Stimulated activated CD8-positive, alpha-beta memory T cell treated with anti-CD3 and anti-CD28 coated beads, Interleukin-4, amount 100 ng/mL, for 1 hour (primary cell): Measurements from ENCODE around the gene SNRNP200.
"Not testable (repeated sequence)": the region's sequence is repeated elsewhere in the genome, so short reads cannot be mapped to it uniquely, and the experiment has no call there.

Experiments used
- DNase-seq, 2 donors: peaks; one replicate each; pipeline ENCODE4 v3.0.0-alpha.2; 2020; ENCODE audit warnings: low read depth in 2 of 2, low spot score in 1 of 2

The SNRNP200 gene

DNA sequence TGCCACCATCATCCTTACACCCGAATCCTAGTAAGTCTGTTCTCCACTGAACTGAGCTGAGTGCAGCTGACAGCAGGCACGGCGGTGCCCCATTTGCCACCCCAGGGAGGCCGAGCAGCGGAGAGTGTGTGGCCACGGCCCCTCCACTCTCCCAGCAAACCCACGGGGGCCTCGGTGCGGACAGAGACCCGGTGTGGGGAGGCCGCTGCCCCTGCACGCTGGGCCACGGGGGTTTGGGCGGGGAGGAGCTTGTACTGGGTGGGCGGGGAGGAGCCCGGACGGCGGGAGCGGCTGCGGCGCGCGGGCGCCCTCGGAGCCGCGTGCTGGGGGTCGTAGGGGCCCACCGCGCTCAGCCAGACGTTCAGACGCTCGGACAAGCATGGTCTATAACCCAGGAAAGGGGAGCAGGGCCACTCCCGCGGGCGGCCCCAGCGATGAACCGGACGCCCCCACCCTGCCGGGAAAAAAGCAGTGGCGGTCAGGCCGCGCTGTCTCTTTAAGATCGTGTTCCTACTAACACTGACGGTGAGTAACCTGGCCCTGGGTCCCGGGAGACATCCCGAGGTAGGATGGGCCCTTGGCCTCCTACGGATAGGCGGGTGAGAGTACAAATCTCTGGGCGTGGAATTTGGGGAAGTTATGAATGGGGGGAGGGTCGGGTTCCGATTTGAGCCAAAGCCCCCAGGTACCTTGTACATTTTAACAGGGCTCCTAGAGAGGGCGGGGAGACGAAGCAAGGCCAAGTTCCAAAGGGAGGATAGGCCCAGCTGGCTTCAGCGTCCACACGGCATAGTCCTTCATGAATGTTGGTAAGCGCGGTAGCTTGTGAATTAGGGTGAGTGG lies 19.9 kb upstream of the SNRNP200 start, which contains the start of gene ITPRIPL1:
ITPRIPL1 (plus strand) TSS at position 277 of the 843 bp plus-strand sequence; CDS start at position 800, 523 bp downstream.
- DNase-seq = no peak

DNA sequence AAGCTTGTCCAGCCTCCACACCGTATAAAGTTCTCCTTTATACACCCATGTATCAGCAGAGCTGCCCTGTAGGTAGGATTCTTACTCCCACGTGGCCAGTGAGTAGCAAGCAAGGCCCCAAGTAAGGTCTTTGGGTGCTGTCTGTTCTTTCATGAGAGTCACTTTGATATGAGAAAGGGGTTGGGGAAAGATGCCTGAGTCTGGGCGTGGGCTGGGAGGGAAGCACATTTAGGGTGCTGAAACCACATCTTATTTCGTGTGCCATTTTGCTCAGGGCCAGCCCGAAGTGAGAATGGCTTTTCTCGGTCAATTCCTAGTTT lies 19.3 kb upstream of the SNRNP200 start:
- DNase-seq = no peak

DNA sequence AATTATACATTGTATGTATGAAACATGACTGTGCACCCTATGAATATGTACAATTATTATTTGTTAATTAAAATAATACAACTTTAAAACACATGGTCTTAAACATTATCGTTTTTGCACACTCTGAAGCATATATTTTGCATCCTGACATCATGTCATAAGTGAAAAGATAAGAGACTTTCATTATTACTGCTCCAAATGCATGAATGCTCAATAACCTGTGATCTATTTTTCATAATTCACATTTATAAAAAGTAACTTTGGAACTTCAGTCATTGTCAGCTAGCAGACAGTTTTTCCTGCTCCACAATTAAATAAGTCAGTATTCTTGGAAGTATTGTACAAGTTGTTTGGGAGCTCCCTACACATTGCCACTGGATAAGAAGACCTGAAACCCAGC lies 18.5 kb upstream of the SNRNP200 start:
- no peak for DNase-seq

DNA sequence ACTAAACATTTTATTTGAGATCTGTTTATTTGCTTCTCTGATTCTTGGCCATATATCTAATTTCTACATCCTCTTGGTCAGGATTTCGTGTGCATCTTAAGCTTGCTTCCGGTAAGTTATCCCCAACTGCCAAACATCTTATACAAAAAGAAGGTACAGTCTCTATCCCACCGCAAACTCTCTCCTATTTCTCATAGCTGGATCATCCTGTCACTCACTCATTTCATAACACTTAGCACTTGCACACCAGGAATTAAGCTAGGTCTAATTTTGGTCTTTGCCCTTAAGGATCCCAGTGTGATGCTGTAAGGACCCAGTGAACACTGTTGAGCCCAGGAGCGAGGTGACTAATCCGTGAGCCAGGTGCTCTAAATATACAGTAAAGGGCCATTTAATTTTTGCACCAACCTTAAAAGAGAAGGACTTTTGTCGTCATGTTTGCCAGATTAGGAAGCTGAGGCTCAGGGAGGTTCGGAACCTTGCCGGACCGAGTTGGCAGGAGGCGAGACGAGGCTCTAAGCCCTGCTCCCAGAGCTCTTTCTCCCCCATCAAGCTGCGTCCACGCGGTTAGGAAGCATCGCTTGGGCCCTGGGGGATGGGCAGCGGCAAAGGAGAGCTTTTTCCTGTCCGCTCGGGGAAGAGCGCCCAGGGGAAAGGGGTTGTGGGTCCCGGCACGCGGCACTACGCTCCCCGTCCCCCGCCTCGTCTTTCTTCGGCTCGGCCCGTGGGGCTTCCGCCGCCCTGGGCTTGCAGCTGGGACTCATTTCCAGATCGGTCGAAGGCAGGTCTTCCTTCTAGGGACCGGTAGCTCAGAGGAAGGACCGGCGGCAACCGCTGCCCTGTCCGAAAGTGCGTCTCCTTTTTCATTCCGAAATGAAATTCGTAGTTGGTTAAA lies 15.6 kb upstream of the SNRNP200 start:
- no peak for DNase-seq

DNA sequence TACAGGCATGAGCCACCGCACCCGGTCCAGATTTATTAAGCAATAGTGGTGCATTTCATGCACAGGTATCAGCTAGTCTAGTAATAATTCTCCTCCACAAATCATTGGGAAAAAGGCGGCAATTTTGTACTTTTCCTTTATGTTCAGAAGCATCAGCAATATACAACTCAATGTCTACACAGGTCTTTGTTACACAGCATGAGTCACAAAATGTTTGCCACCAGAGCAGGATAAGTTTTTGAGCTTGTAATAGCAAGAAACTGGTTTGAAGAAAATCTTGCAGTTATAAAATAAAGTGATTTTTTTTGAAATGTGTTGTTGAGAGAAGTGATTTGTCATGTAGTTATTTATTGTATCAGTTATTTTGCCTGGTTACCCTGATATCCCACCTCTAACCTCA lies 15.0 kb upstream of the SNRNP200 start:
- no peak for DNase-seq

DNA sequence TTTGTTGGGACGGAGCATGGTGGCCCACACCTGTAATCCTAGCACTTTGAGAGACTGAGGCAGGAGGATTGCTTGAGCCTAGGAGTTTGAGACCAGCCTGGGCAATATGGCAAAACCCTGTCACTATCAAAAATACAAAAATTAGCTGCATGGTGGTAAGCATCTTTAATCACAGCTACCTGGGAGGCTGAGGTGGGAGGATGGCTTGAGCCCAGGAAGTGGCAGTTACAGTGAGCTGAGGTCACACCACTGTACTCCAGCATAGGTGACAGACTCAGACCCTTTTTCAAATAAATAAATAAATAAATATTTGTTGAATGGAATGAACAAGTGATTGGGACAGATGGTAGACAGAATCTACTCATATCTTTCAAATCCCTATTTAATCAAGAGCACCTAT lies 14.1 kb upstream of the SNRNP200 start:
- DNase-seq = no peak

DNA sequence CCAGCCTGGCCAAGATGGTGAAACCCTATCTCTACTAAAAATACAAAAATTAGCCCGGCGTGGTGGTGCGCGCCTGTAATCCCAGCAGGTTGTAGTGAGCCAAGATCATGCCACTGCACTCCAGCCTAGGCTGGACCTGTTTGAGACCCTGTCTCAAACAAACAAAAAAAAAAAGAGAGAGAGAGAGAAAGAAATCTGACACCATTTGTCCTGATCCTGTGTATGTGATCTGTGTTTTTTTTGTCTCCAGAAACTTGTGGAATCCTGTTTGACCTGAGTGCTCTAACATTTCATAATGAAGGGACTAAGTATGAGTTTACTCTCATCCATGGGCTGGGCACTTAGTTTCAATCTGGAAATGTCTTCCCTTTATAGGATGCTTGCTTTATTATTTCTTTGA lies 13.4 kb upstream of the SNRNP200 start:
- no peak for DNase-seq

DNA sequence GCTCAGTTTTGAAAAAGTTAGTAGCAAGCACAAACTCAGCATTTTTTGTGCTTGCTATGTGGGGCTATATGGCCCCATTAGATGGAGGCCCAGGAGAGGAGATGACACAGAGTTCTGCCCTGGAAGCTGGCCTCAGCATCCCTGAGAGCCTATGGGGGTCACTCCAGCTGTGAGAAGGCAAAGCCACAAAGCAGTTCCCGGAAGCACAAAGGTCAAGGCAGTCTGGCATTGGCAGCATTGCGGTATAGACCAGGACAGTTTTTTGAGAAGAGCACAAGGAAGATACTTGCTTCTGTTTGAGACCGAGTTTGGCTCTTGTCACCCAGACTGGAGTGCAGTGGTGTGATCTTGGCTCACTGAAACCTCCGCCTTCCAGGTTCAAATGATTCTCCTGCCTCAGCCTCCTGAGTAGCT lies 12.2 kb upstream of the SNRNP200 start:
- DNase-seq = no peak

DNA sequence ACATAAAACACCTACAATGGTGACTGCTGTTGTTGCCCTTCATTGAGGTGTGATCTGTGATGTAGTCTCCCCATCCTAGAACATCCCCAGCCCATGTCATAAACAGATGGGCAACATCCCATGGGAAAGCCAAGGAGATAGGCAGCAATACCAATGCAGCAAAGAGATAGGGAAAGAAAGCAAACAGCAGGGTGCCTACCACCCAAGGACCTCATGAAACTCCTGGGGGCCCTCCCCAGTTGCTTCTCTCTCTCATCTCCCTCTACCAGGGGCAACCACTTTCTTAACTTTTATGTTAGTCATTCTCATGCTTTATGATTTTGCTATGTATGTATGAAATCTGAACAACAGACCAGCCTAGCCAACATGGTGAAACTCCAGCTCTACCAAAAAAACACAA lies 11.7 kb upstream of the SNRNP200 start:
- DNase-seq = no peak

DNA sequence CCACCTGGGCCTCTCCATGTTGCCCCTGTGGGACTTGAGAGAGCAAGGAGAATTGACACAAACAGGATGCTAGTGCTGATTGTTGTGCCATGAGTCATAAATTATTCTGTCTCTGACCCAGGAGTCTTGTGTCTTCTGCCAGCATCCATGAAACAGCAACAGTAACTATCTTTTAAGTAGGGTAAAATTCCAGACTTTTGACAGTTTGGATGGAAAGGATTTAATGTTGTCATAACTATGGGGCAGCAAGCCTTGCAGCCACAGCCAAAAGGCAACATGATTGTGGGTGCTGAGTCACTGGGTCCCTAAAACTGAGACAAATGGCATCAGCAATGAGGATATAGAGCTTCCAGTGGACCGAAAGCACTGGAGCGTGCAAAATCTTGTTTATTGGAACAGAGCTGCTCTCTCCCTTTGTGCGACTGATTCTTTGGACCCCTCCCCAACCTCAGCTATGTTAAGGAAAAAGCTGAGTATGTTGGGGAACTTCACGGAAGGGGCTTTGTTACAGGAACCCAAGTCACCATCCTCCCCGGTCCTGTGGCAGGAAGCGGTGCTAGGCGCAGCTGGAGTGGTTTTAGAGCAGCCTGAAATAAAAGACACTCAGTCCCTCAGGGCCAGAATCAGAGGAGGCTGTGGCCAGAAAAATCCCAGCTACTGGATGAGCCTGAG lies 10.2 kb upstream of the SNRNP200 start:
- DNase-seq = no peak

DNA sequence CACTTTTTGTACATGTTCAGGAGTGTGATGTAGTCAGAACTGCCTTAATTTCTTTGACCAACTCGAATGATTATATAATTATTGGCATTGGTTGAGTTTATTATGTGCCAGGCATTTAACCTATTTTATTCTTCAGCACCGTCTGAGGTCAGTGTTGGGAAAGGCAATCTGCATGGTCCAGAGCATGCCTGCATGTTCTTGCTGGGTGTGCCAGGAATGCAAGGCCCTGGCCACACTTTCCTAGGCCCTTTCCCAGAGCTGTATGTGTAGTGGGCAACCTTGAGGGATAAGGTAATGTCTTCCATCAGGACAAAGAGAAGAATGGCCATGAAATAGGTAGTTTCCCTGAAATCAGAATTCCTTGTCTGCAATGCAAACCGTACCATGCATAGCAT lies 9.7 kb upstream of the SNRNP200 start:
- no peak for DNase-seq

DNA sequence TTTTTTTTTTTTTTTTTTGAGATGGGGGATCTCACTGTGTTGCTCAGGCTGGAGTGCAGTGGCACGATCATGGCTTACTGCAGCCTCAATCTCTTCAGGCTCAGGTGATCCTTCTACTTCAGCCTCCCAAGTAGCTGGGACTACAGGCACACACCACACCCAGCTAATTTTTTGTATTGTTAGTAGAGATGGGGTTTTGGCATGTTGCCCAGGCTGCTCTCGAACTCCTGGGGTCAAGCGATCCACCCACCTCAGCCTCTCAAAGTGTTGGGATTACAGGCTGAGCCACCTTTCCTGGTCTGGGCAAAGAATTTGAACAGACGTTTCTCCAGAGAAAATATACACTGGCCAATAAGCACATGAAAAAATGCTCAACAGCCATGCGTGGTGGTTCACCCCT lies 2.9 kb upstream of the SNRNP200 start:
- DNase-seq = no peak

DNA sequence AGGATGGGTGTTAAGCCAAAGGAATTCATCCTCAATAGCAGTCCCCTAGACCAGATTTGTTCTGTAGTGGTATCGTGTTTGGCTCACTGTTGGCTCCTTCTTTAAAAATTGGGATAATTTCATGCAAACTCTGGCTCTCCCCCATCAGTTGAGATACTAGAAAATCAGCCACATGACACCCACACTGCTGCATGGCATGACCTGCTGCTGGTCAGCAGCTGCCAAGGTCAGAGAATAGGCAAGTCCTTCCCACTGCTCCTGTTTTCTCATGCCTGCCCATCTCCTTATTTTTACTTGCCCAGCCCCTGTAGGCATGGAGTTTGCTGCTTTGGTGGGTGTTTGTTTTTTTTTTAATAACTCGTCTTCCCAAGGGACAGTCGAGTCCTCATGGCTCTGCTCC lies 1.0 kb upstream of the SNRNP200 start:
- no peak for DNase-seq

DNA sequence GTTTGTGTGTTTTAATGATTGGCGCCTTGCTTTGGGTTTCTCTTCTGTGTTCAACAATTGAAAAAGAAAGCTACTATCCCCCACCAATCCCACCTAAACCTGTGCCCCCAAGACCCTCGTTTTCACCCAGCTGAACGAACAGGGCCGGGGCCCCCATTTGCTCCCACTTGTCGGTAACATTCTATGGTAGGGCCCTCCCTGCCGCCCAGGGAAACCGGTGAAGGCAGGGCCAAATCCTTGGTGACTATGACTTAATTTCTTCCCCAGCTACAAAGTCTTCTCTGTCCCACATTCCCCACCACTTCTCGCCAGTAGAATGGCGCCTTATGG lies 598 bp upstream of the SNRNP200 start:
- DNase-seq = no peak

DNA sequence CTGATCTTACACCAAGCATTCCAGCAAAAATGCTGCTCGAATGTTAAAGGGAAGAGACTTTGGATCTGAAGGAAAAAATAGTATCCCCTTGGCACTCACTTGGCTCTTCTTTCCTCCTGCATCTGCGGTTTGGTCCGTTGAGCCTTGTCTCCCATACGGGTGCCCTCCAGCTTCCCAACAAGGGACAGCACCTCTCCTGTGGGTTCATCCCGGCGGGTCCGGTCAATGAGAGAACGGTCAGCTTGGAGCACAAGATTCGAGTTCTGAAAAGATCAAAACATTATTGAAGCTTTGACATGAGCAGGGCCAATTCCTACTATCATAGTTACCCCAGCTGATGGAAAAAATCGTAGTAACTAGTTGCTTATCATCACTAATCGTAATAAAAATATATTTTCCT lies 740 bp downstream of the SNRNP200 start:
- DNase-seq = no peak

DNA sequence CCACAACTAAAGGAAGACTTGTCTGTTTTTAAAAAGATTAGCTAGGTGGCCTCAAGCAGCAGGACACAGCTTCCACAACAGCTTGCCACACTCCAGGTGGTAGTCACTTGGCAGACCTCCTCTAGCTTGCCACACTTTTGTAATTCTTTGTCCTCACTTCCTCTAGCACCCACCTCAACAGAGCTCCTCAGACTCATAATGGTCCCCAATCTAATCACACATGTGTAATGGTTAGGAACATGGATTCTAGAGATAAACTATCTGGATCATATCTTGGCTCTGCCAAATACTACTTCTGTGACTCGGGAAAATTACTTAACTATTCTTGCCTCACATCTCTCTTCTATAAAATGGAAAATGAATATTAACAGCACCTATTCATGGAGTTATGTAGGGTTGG lies 3.5 kb downstream of the SNRNP200 start:
- no peak for DNase-seq

DNA sequence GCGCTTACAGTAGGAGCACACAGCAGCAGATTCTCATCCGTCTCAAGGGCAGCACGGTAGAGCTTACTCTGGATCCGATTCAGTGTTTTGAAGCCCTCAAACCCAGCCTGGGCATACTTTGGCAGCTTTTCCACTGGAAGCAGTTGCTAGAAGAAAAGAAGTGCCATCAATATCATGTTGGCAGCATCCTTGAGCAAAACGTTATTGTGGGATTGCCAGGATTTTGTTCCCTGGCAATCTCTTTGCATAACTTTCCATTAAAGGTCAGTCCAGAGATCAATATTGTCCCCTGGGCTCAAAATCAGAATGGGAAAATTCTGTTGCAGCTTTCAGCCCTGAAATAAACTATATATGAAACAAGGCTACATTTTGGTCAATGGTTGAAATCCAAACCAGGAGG lies 8.4 kb downstream of the SNRNP200 start:
- DNase-seq = no peak

DNA sequence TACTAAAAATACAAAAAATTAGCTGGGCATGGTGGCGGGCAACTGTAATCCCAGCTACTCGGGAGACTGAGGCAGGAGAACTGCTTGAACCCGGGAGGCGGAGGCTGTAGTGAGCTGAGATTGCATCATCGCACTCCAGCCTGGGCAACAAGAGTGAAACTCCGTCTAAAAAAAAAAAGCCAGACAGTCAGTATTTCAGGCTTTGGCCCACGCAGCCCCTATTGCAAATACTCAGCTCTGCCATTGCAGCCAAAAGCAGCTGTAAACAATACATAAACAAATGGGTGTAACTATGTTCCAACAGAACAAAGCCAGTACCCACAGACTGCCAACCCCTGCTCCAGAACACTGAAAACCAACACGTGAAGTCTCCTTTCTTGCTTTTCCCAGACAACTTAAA lies 11.1 kb downstream of the SNRNP200 start:
- not testable (repeated sequence) for DNase-seq

DNA sequence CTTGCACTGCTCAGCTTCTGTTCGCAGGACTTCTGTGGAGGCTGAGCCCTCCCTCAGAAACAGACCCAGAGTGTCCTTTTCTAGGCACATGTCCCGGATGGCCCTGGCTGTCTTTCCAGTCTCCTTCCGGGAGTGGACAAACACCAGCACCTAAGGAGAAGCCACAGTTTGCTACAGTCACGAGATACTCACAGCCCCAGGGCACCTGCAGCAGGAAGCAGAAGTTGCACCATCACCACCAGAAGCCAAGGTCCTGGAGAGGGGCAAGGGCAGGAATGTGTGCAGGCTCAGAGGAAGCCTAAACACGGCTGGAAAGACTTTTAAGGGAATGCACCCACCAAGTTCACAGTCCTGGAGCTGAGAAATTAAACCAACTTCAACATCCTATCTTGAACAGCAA lies 13.6 kb downstream of the SNRNP200 start:
- no peak for DNase-seq

DNA sequence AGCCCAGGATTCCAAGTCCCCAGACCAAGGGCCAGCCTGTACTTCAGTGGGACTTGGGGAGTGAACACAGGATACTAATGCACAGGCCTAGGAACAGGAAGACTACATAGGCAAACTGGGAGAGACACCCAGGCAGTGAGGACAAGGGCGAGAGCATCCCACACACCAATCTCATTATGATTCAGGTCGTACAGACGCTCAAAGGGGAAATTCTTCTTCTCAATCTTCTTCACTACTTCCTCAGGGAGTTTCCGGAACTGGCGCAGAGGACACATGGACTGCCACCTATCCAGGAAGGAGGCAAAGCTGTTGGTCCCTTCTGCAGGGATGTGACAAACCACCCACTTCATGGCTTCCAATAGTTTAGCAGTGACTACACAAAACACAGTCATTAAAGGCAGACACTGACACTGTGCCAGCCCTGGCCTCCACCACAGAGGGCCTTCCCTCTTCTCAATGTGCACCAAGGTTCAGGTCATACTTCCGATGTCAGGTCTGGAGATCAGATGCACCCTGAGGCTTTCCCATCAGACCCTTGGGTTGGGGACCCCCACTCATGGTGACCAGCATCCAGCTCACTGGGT lies 18.0 kb downstream of the SNRNP200 start:
- no peak for DNase-seq

DNA sequence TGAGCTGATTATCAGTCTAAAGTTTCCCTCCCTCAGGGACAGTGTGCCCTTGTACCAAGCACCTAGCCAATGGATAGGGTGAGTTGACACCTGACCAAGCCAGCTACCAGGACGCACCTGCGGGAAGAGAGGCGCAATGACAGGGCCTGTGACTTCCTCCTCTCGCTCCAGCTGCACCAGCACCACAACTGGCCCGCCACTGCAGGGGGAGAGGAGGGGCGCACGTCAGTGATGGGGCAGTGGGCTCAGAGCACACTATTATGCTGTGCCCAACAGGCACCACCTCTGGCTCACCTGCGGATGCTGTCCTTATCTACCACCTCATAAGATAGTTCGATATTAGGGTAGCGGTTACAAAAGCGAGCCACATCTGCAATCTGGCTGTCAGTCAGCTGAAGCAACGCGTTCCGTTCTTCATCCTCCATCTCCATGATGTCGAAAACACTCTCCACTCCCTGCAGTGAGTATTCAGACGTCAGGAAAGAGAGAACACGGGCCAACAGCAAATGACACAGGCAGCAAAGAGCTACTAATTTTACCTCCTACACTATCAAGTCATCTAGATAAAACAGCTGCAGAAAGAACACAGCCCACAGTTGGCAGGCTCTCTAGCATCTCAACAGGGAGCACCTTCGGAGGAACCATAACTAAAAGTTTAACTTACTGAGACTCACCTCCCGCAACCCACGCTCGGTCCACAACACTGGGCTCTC lies 28.4 kb downstream of the SNRNP200 start:
- DNase-seq = no peak
